Esophagus squamous epithelium (tissue), 4 donors: ENCODE results near the gene SLC15A5.

ENCODE experiments used
- CTCF ChIP-seq, 6 experiments: fragments of 450-650 bp in 4 of 6; fragments of 200-600 bp in 2 of 6; sonication (generic) in 2 of 6; IDR thresholded peaks; one replicate each; pipeline ENCODE4 v1.5.1; 2016 to 2019; ENCODE audit warnings: antibody characterized with exemption in 6 of 6, mild to moderate bottlenecking in 4 of 6, moderate library complexity in 4 of 6
- POLR2A ChIP-seq, 4 donors: fragments of 450-650 bp; IDR thresholded peaks; one replicate each; pipeline ENCODE4 v1.6.1; 2017; ENCODE audit warnings: antibody characterized with exemption in 4 of 4, mild to moderate bottlenecking in 4 of 4, moderate library complexity in 3 of 4

- TF ChIP-seq CTCF (IDR thresholded peaks at IDR 0.05) (no peak), POLR2A (IDR thresholded peaks at IDR 0.05) (no peak)
Measured at GRCh38 chr12:16282978-16283377, 5.5 kb upstream of the SLC15A5 start.
